Medulla oblongata (tissue), 1 donor: ENCODE data around the gene HINT3.
"Not testable (repeated sequence)": the region's sequence is repeated elsewhere in the genome, so short reads cannot be mapped to it uniquely, and the experiment has no call there.

Source experiments
- DNase-seq: peaks from one replicate; pipeline ENCODE4 v3.0.0-alpha.2; 2015; ENCODE audit errors: extremely low spot score

HINT3 gene

DNA sequence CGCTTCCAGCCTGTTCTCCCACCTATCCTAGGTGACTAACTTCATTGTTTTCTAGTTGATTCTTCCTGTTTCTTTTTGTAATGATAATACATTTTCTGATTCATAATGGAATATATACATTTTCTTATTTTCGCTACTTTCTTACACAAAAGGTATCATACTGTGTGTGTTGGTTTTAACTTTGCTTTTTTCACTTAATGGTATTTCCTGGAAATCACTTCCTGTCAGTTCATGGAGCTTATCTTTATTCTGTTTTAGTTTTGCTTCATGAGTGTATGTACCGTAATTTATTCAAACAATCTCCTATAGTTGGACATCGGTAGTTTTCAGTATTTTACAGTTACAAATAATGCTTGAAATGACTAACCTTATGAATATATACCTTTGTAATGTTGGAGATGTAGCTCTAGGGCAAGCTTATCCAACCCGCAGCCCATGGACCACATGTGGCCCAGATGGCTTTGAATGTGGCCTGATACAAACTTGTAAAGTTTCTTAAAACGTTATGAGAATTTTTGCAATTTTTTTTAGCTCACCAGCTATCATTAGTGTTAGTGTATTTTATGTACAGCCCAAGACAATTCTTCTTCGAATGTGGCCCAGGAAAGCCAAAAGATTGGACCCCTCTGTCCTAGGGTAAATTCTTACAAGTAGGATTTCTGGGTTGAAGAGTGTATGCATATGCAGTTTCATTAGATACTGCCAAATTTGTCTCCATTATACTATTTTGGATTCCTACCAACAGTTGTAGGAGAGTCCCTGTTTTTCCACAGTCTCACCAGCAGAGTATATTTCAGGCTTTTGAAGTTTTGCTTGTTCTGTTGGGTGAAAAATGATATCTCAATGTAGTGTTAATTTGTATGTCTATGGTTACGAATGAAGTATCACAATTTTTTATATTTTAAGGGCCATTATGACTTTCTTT, 46.4 kb downstream of the HINT3 start:
- DNase-seq, result no peak

DNA sequence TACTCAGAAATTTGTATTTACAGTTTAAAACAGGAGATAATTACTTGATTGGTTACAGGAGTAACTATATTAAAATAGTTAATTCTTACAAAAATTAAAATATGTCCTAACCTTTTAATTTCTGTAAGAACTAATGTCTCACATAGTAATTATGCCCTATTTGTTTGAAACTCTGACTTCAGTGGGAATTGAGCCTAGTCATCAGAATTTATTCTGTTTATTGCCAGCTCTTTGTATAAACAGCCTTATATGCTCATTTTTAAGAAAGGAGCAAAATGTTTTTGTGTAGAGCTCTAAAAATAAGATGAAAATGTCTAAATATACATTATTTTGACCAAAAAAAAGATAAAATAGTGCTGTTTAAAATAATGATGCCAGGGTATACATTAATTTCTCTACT, 51.2 kb downstream of the HINT3 start:
- no peak for DNase-seq

- DNase-seq, result no peak
Measured at GRCh38 chr6:126010040-126010439, 53.5 kb downstream of the HINT3 start.

DNA sequence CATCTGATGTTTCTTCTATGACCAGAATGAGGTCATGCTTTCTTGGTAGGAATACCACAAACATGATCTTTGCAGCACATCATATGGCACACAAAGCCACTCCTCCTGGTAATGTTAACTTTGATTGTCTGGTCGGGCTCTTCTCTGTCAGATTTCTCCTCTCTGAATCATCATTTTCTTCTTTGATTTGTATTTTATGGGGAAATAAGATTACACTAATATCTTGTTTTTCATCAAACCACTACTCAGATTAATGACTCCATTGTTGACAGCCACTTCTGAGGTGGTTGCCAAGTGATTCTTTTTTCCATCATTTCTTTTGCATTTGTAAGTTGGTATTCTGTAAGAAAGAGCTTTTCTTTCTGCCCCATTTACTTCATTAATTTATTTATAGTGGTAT, 59.3 kb downstream of the HINT3 start:
- DNase-seq, result no peak

DNA sequence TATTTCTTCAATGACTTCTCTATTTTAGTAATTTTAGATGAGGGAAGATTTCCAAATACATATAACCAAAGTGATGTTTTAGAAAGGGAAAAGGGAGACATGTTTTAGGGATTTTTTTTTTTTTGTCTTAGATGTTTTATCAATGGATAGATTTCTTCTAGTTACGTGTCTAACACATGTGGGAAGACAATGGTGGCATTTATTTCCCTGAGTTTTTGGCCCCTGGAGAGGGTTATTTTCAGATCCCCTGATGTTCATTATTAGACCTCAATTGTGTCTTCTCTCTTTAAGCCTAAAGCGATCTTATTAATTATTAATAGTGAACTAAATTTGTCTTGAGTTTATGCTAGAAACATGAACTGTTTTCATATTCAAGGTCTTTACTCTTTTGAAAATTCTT, 60.0 kb downstream of the HINT3 start:
- no peak for DNase-seq

DNA sequence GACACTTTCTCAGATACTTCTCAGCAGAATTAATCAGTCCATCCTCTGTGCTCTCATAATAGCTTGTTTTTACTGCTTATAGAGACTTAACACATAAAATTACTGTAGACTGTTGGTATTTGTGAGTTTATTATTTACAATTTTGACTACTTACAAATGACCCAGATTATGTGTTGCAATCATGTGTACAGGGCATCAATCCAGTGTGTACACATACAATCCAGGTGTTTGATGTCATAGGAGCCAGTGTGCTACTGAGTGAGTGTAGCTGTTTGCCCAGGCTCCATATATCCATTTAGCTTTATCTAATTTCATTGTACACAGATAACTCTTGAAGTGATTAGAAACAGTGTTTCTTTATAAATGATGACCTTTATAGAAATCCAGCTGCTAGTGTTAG, 61.1 kb downstream of the HINT3 start:
- DNase-seq, result no peak

DNA sequence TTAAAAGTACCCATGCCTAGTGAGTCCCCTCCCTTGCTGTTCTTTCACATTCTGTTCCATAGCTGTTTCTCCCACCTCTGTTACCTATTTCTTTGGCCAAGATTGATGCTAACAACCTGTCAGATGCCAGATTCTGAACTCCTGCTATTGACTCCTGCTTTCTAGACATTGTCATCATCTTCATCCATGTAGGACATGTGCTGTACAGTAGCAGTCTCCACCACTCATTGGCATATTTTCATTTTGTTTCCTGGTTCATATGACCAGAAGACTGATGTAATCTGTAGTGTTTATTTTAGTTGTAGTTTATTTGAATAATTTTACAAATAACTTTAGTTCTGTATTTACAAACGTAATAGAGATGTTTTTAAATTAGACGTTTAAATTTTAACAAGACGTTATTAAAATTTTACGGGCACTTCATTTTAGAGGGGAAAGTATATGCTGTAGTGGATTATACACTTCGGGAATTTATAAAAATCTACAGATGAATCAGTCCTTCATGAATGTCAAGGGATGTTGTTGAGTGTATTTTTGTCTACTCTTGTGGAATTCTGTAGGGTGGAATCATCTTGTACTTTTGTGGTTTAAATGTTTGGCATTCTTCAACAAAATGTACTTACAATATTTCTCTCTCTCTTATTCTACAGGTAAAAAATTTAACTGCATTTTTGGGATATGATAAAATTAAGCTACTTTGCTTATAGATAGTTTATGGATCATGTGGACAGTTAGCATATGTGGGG, 63.9 kb downstream of the HINT3 start:
- DNase-seq, result no peak

GRCh38 chr6:126023474-126023873, 66.9 kb downstream of the HINT3 start:
- DNase-seq, result not testable (repeated sequence)

DNA sequence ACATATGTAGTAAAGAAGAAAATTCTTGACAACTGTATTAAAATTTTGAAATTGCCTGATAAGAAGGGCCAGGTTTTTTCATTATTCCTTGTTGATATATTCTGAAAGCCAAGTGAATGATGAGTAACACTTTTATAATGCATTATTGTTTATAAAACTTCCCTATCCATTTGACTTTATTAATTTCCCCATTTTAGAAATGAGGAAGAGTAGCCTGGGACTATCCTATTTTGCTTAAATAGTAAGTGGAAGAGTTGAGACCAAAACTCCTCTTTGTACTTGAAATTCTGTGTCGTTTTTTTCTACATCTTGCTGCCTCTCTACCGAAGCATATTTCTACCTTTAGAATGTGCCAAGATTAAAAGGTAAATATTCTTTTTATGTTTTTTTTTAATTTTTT, 69.4 kb downstream of the HINT3 start:
- DNase-seq, result no peak

GRCh38 chr6:126027601-126028000, 71.0 kb downstream of the HINT3 start:
- DNase-seq, result no peak
